GM18502 (cell line): Measurements from ENCODE around the gene HMX3.

Source experiments
- ATAC-seq: cut with Tn5 transposase; IDR thresholded peaks from one replicate; pipeline ENCODE4 v1.9.1; 2021; ENCODE audit warnings: mild to moderate bottlenecking; ENCODE audit not compliant: unreplicated experiment, poor library complexity

Gene HMX3

GRCh38 chr10:123146894-123147634 is 11.3 kb downstream of the HMX3 start:
- ATAC-seq = no peak

GRCh38 chr10:123147635-123148413 is 12.1 kb downstream of the HMX3 start, which contains the start of gene HMX2:
Gene HMX2 (plus strand): TSS chr10:123148136. CDS start chr10:123148379, 243 bp downstream.
- ATAC-seq = no peak

- ATAC-seq = no peak
These were observed 12.8 kb downstream of the HMX3 start for GRCh38 chr10:123148414-123149161.

GRCh38 chr10:123149162-123149567 is 13.4 kb downstream of the HMX3 start:
- no peak for ATAC-seq

- ATAC-seq = no peak
These were observed 13.9 kb downstream of the HMX3 start for GRCh38 chr10:123149568-123150270.

GRCh38 chr10:123150271-123150985 is 14.7 kb downstream of the HMX3 start:
- no peak for ATAC-seq

- ATAC-seq = no peak
These were observed 15.4 kb downstream of the HMX3 start for GRCh38 chr10:123150986-123151736.

GRCh38 chr10:123151737-123152135 is 16.0 kb downstream of the HMX3 start:
- no peak for ATAC-seq

- ATAC-seq = no peak
These were observed 17.8 kb downstream of the HMX3 start for GRCh38 chr10:123153486-123154091.

GRCh38 chr10:123154092-123154710 is 18.4 kb downstream of the HMX3 start, which contains the start of gene BUB3:
Gene BUB3 (plus strand): TSS chr10:123154402. CDS start chr10:123154918, 516 bp downstream.
- peak; percentile 90 for ATAC-seq

GRCh38 chr10:123154711-123155505 is 19.1 kb downstream of the HMX3 start:
- peak; percentile 45 for ATAC-seq

- no peak for ATAC-seq
These were observed 20.3 kb downstream of the HMX3 start for GRCh38 chr10:123156078-123156477.

- ATAC-seq = no peak
These were observed 21.4 kb downstream of the HMX3 start for GRCh38 chr10:123157210-123157609.

GRCh38 chr10:123158682-123159081 is 22.9 kb downstream of the HMX3 start:
- ATAC-seq = no peak

GRCh38 chr10:123160311-123160980 is 24.7 kb downstream of the HMX3 start:
- ATAC-seq = no peak

GRCh38 chr10:123164319-123164718 is 28.5 kb downstream of the HMX3 start:
- no peak for ATAC-seq
